Astrocyte of the cerebellum (primary cell): Measurements from ENCODE around the gene ANKRD10.

Source experiments
- DNase-seq: peaks from one replicate; pipeline ENCODE4 v3.0.0-alpha.2; 2011; ENCODE audit warnings: low read depth
- H3K4me3 ChIP-seq: 2 replicates; pipeline ENCODE4 v1.5.1; 2011; ENCODE audit warnings: mild to moderate bottlenecking, low read depth, low read length, moderate library complexity
- CTCF ChIP-seq: IDR thresholded peaks from 2 replicates; pipeline ENCODE4 v1.5.1; 2012; ENCODE audit warnings: low read length, low read depth, moderate library complexity, mild to moderate bottlenecking; ENCODE audit errors: missing control alignments
- in situ Hi-C: cut with HindIII; loops from 2 replicates; pipeline ENCODE4 v1.10.0; 2017; ENCODE audit warnings: low sequenced_read_pairs

The ANKRD10 gene

GRCh38 chr13:110915057-110915873, at the start of gene ANKRD10:
Gene ANKRD10 (minus strand): TSS chr13:110915069. CDS start chr13:110914934, 135 bp downstream.
- peak; percentile 71 for TF ChIP-seq CTCF
- peak; percentile 98 for DNase-seq
- H3K4me3 ChIP-seq: peak within 1 kb of the TSS; percentile 92
- in situ Hi-C loops: no loop called here

GRCh38 chr13:110964229-110965037, 49.6 kb upstream of the ANKRD10 start:
- DNase-seq: no peak
- no peak for TF ChIP-seq CTCF
- in situ Hi-C loops: no loop called here
- H3K4me3 ChIP-seq: no peak overlapping the region

- TF ChIP-seq CTCF: no peak
- in situ Hi-C loops: no loop called here
- DNase-seq: no peak
- H3K4me3 ChIP-seq: no peak overlapping the region
Measured at GRCh38 chr13:110963554-110963970, 48.7 kb upstream of the ANKRD10 start.

GRCh38 chr13:110961959-110962358, 47.1 kb upstream of the ANKRD10 start:
- no peak for TF ChIP-seq CTCF
- no peak for DNase-seq
- in situ Hi-C loops: no loop called here
- H3K4me3 ChIP-seq: no peak overlapping the region

GRCh38 chr13:110960204-110960603, 45.3 kb upstream of the ANKRD10 start:
- no peak for TF ChIP-seq CTCF
- no peak overlapping the region for H3K4me3 ChIP-seq
- no peak for DNase-seq
- in situ Hi-C loops: no loop called here

GRCh38 chr13:110957931-110958330, 43.1 kb upstream of the ANKRD10 start:
- DNase-seq: no peak
- in situ Hi-C loops: no loop called here
- no peak for TF ChIP-seq CTCF
- no peak overlapping the region for H3K4me3 ChIP-seq
